A204.1 (cell line): ENCODE results near the gene HOXA3.

Source experiments
- FAIRE-seq: peaks from 2 replicates; lab custom pipeline; 2012; peaks lifted over from hg19 to GRCh38; lab: Jason Lieb, UNC

The HOXA3 gene

DNA sequence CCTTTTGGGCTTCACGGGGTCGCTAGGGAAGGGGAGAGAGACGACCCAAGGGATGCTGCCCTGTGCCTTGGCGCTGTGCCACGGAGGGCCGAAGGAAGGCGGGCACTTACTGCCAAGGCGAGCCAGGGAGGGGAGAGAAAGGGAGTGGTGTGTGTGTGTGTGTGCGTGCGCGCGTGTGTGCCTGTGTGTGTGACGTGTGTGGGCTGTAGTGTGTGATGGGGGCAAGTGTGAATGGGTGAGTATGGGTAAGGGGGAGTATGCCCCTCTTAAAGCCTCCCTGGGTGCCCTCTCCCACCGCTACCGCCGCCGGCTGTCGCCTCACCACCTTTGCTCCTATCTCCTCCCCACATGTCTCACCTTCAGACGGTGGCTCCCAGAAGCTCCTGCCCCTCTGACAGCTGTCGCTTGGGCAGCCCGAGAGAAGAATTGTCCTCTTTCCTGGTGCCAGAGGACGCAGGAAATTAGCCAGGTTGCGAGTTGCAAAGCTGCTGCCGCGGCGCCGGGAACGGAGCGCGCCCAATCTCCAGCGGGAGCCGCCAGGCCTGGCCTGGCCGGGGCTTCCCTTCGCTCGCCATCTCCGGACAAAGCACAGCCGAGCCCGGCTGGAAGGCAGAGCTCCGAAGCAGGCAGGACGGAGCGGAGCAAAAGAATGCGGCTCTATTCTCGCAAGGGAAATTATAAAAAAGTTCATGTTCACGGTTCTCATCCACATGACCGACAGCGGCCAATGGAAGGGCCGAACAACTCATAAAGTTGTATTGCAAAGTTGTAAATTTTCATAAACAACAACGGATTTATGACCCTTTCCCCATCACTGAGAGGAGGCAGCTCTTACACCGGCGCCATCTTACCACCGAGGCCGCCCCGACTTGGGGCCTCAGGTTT, at the start of gene HOXA3:
Gene HOXA3 (minus strand): TSS at position 653 of the 885 bp plus-strand sequence. CDS start 41,943 bp downstream, outside the sequence.
- no peak for FAIRE-seq

DNA sequence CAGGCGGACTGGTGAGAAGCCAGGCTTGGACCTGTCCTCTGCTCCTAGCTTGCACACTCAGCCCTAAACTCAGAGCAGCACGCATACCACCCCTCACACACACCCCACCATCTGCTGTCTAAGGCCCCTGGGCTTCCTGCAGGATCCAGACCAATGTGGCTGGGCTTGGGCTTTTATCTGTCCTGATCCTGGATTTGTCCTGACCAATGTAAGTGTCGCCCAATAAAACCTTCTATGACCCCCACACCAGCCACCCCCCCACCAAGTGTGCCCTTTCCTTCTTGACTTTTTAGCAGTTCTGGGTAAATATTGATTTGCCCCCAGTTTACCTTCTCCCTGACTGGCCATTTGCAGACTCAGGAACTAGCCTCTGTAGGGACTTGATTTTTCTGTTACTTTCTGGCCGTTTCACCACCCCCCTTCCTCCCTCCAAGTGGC, 49.2 kb upstream of the HOXA3 start:
- FAIRE-seq, result no peak

- no peak for FAIRE-seq
Observed at GRCh38 chr7:27200761-27201579, 48.6 kb upstream of the HOXA3 start.

DNA sequence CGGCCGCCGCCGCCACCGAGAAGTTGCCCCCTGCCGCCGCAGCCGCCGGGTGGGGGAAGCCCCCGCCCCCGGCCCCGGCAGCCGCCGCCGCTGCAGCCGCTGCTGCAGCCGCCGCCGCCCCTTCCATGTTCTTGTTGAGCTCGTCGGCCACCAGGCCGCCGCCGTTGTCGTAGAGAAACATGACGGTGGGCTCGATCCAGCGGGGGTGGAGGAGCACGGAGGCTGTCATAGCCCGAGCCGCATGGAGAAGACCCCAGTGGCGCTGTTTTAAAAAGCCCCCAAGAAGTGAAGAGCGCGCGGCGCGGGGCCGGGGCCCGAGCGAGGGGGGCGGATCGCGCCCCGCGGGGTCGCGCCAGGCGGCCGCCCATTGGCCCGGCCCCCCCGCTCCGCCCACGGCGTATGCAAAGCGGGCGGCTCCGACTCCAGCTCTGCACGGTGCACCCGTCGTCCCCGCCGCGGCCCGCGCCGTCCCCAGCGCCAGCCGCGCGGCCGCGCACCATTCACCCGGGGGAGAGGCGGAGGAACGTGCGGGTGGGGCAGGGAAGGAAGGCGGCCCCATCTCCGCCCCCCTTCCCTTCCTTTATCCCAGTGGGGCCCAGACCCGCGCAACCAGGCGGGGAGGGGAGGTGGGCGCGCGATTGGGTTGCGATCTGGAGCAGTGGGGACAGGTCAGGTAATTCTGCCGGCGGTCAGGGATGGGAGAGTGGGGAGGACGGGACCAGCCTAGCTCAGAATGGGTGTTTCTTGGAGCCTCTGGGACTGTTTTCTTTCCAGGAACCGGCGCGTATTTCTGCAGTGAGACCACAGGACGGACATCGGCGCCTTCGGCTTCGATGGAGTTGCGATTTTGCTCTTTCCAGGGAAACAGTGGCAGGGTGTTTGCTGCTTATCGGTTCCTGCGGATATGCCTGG, 47.7 kb upstream of the HOXA3 start, which contains the start of gene HOXA13:
Gene HOXA13 (minus strand): TSS at position 243 of the 912 bp plus-strand sequence. CDS start 14 bp downstream, at position 229.
- no peak for FAIRE-seq

- no peak for FAIRE-seq
Observed at GRCh38 chr7:27198871-27199801, 46.8 kb upstream of the HOXA3 start.

GRCh38 chr7:27198138-27198841, 45.9 kb upstream of the HOXA3 start:
- no peak for FAIRE-seq

DNA sequence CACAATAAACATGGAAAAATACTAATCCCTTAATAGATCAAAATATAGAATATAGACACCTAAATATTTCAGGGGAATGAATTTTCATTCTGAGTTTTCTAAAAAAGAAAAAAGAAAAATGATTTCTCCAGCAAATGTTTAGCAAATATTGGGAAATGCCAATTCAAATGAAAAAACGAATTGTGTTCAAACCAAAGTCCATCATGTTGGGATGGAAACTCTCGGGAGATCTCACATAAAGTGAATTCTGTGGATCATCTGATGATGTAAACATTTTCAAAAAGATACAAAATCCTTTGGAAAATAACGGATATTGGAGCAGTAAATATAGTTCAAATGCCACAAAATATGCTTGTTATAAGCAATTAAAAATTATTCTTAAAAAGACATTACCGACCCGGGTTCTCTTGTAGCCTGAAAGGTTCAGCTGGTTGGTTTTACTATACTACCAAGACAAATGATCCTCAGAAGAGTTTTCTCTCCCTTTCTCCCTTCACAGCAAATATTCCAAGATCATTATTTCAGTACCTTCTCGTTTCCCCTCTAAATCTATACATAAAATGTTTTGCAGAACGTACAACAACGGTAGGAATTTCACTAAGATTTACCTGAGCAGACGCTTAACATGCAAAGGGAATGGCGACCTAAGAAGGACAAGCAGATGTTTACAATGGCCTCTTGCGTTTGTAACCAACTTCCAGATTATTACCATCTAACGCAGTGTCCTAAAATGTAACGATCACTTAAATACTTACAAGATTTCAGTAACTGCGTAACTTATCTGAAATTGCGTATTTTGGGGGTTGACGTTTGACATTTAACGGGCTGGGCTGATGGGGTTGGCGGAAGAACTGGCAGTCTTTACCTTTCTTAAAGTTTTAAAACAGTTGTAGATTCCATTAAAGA, 45.0 kb upstream of the HOXA3 start:
- peak; percentile 59 for FAIRE-seq

DNA sequence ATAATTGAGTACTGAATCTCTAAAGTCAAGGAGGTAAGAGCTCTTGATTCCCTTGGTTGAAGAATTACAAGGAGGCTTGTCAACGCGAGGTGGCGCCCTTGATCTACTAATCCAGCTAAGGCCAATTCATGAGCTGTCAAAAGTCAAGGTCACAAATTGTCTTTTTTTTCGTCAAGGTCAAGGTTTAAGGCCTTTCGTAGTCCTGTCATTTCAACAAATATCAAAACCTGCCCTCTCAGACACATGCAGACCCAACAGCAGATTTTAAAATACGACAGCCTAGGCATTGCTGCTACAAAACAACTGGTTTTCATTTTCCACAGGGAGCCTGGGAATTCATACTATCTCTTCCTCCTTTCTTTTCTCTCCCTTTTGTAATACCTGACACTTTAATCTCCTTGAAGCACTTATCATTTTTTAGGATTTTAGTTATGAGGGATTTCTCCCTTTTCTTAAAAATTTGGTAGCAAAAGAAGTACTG, 43.9 kb upstream of the HOXA3 start:
- peak; percentile 98 for FAIRE-seq

DNA sequence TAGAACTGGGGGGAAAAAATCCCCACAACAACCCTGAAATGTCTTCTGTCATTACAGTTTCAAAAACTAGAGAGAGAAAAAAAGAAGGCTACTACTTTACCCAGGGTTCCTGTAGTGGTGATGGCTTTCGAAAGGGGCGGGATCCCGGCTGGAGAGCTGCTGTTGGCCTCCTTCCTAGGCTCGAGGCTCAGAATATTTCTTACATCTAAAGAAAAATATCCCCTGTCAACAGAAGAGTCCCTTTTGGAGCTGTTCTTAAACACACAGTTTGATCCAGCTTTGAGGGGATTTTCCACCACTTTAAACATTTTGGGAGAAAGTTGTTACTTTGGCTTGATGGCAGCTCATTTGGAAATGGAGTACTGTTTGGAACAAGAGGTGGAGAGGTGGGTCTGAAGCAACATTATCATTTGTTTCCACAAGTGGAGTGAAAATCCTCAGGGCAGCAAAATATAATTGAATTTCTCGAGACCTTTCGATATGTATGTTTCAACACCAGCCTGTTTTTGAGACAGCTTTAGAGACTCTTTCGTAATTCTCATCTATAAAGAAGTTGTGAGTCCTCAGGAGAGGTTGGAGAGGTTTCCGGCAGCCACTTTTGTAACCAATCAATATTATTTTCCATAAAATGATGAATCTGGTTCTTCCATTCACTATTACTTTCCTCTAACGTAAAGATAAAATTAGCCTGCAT, 42.5 kb upstream of the HOXA3 start:
- peak; percentile 46 for FAIRE-seq

DNA sequence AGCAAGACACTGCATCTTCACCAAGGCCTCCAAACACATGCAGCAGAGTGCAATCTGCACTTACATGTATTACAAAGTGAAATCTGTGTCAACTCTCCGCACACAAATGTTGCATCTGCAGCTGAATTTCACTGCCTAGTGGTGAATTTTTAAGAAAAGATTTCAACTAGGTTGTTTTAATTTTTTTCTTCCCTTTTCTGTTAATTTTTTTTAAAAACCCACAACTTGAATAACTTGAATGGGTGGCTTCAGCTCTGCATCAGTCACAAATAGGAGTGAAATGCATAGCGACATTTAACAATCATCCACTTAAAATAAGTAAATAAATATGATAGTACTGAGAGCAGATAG, 41.6 kb upstream of the HOXA3 start:
- no peak for FAIRE-seq

- FAIRE-seq, result no peak
Observed at GRCh38 chr7:27193335-27194001, 41.1 kb upstream of the HOXA3 start.

- no peak for FAIRE-seq
Observed at GRCh38 chr7:27192546-27193334, 40.4 kb upstream of the HOXA3 start.

DNA sequence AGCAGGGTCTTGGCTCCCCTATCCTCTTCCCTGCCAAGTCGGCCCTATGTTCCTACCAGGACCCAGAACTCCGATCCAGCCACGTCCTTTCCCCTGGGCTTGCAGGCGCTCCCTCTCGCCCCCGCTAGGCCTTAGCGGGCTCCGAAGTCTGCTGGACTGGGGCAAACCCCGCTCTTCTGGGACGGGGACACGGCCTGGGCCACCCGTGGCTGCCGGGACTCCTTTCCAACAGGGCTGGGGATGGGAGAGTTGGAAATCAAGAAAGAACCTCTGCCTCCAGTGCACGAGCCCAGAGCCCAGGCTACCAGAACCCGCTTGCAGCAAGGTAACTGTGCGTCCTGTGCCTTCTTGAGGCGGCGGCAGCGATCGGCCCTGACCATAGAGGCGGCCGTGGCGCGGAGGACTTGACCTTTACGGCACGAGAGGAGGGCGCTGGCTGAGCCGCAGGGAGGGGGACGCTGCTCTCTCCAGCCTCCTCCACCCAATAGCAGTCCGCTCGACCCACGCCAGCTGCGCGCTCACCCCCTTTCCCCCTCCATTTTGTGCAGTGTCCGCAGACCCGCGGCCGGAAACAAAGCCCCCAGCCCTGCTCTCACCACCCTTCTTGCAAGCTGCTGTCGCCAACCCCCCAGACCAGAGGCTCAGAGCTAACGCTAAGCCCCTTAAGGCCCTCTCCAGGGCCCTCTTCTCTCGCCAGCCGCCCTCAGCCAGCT, 39.6 kb upstream of the HOXA3 start:
- no peak for FAIRE-seq

GRCh38 chr7:27191161-27191731, 38.9 kb upstream of the HOXA3 start:
- no peak for FAIRE-seq

DNA sequence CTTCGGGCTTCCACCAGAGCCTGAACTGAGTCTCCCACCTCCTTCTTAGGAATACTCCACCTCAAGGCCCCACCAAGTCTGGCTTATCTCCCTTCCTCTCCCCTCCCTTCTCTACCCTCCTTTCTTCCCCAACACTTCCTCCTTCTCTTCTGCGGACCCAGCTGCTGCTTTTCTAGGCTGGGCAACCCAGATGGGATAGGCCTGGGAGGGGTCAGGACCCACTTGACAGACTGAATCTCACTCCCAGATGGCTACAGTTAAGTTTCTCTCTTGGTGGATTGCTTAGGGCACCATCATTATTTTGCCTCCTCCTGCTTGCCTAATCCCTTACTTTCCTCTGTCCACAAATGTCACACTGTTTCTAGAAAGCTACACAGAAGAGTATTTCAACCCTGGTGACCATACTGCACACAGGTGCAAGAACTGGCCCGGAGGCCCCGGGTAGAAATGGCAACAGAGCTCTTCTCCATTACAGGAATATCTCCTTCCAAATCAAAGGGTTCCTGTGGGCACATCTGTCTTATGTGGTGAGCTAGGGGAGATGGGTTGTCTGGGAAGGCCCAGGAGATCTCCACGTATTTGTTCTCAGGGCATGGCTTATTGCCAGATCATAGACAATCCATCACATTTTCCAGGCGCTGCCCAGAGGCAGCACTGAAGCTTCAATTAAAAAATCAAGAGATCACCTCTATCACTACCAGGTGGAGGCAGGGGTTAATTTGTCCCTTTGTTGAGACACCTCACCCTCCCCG, 37.8 kb upstream of the HOXA3 start:
- FAIRE-seq, result no peak
